Activated B cell treated with CpG ODN at 0.5 μM for 24 hours (primary cell): Measurements from ENCODE around the gene STUM. TPM values are rescaled to one million over a fixed set of nuclear protein-coding genes. Genes with fewer than 3 reads are reported as not detected.
A peak's percentile ranks its signal among the peaks of the same experiment; 100 is the strongest.

ENCODE experiments used
- ATAC-seq: fragments of 200-7000 bp; cut with Tn5 transposase; one replicate; pipeline ENCODE4 v1.10.0; 2021; ENCODE audit warnings: low read depth, mild to moderate bottlenecking, moderate library complexity
- CTCF ChIA-PET: fragments of 350-600 bp; sonication (Branson Sonifier 250); formaldehyde crosslinking; loops from one replicate; lab custom pipeline; 2021; ENCODE audit warnings: antibody characterized with exemption; lab: Charles Lee
- POLR2A ChIA-PET: fragments of 350-600 bp; sonication (Branson Sonifier 250); formaldehyde crosslinking; loops from one replicate; lab custom pipeline; 2021; ENCODE audit warnings: antibody characterized with exemption; lab: Charles Lee
- DNase-seq: peaks from one replicate; pipeline ENCODE4 v3.0.0; 2022
- H3K27ac Mint-ChIP-seq: one replicate; pipeline ENCODE4 v1.8.0; 2020; ENCODE audit warnings: mixed read lengths
- H3K27me3 Mint-ChIP-seq: one replicate; pipeline ENCODE4 v1.8.0; 2021; ENCODE audit warnings: mixed read lengths
- H3K36me3 Mint-ChIP-seq: one replicate; pipeline ENCODE4 v1.8.0; 2021; ENCODE audit warnings: low read depth, mixed read lengths
- H3K4me1 Mint-ChIP-seq: one replicate; pipeline ENCODE4 v1.8.0; 2021; ENCODE audit warnings: mixed read lengths
- H3K4me3 Mint-ChIP-seq: one replicate; pipeline ENCODE4 v1.8.0; 2020; ENCODE audit warnings: mild to moderate bottlenecking, mixed read lengths
- H3K9me3 Mint-ChIP-seq: one replicate; pipeline ENCODE4 v1.8.0; 2020; ENCODE audit warnings: mixed read lengths
- CTCF ChIP-seq: fragments of 200-600 bp; IDR thresholded peaks from one replicate; pipeline ENCODE4 v1.8.0; 2022; ENCODE audit warnings: antibody characterized with exemption, mild to moderate bottlenecking
- intact Hi-C: fragments of 100-400 bp; cut with micrococcal nuclease; formaldehyde crosslinking; loops from one replicate; pipeline ENCODE4 v1.15.1; 2024
- total RNA-seq: library from RNA; stranded (reverse); gene quantifications from 2 replicates; pipeline ENCODE4 v1.2.3, GENCODE V29; 2022

STUM gene
- total RNA-seq, 1 donor from 2014 or later = 0.33 TPM

- H3K4me3 Mint-ChIP-seq = no peak overlapping the region
- POLR2A ChIA-PET = no interaction called here
- CTCF ChIA-PET = no interaction called here
- TF ChIP-seq CTCF = no peak
- no peaks in the 10 kb centered on the region for H3K9me3 Mint-ChIP-seq
- no peak overlapping the region for H3K27ac Mint-ChIP-seq
- H3K36me3 Mint-ChIP-seq = no peaks in the 10 kb centered on the region
- DNase-seq (no peak), ATAC-seq (no peak)
- peaks cover 5% of the 10 kb centered on the region for H3K27me3 Mint-ChIP-seq
- intact Hi-C loops = no loop called here
- H3K4me1 Mint-ChIP-seq = peaks cover 3% of the 10 kb centered on the region
Observed at GRCh38 chr1:226606311-226607267, 58.0 kb downstream of the STUM start.

- peaks cover 5% of the 10 kb centered on the region for H3K27me3 Mint-ChIP-seq
- no peak overlapping the region for H3K27ac Mint-ChIP-seq
- no peaks in the 10 kb centered on the region for H3K36me3 Mint-ChIP-seq
- peaks cover 3% of the 10 kb centered on the region for H3K4me1 Mint-ChIP-seq
- ChIA-PET CTCF (no interaction called here), POLR2A (no interaction called here)
- no peak for TF ChIP-seq CTCF
- intact Hi-C loops = no loop called here
- DNase-seq = no peak
- ATAC-seq = no peak
- no peaks in the 10 kb centered on the region for H3K9me3 Mint-ChIP-seq
- no peak overlapping the region for H3K4me3 Mint-ChIP-seq
Observed at GRCh38 chr1:226607268-226607660, 58.7 kb downstream of the STUM start.

- no peak for TF ChIP-seq CTCF
- Mint-ChIP-seq H3K27ac (no peak overlapping the region), H3K4me3 (no peak overlapping the region), H3K36me3 (no peaks in the 10 kb centered on the region), H3K4me1 (peaks cover 3% of the 10 kb centered on the region), H3K9me3 (no peaks in the 10 kb centered on the region), H3K27me3 (peaks cover 5% of the 10 kb centered on the region)
- ChIA-PET CTCF (interaction anchor here (1.3 to 1.9 kb wide), 2 partner anchors 9 to 59 kb away, joined by 4 to 5 read pairs; partner anchors contain the start of gene STUM), POLR2A (no interaction called here)
- no peak for DNase-seq
- no peak for ATAC-seq
- intact Hi-C loops = loop anchor here (1.0 kb wide), 2 partner anchors 61 to 184 kb away; no protein-coding TSS in a partner anchor
Observed at GRCh38 chr1:226607821-226608220, 59.3 kb downstream of the STUM start.

GRCh38 chr1:226608699-226609505 is 60.3 kb downstream of the STUM start:
- DNase-seq (peak; percentile 55), ATAC-seq (peak; percentile 61)
- Mint-ChIP-seq H3K27me3 (peaks cover 5% of the 10 kb centered on the region), H3K4me3 (no peak overlapping the region), H3K4me1 (no peaks in the 10 kb centered on the region), H3K9me3 (no peaks in the 10 kb centered on the region), H3K36me3 (no peaks in the 10 kb centered on the region), H3K27ac (no peak overlapping the region)
- ChIA-PET POLR2A (interaction anchor here (0.5 kb wide), 1 partner anchor 59 kb away, joined by 3 read pairs; no protein-coding TSS in a partner anchor), CTCF (interaction anchor here (0.5 to 2.4 kb wide), 8 partner anchors 8 to 219 kb away, joined by 3 to 9 read pairs (median 4); partner anchors contain the start of gene STUM)
- intact Hi-C loops = loop anchor here (1.0 kb wide), 2 partner anchors 62 to 185 kb away; no protein-coding TSS in a partner anchor
- TF ChIP-seq CTCF = peak; percentile 39
